Stimulated activated effector memory CD8-positive, alpha-beta T cell treated with anti-CD3 and anti-CD28 coated beads, Interleukin-12 subunit alpha, Interleukin-12 subunit beta, amount 100 ng/mL, for 72 hours (primary cell): ENCODE data around the gene KLHL30.

Experiments used
- ATAC-seq: fragments of 150-1000 bp; cut with Tn5 transposase; 2 replicates; pipeline ENCODE4 v1.10.0; 2021
- DNase-seq, 2 donors: peaks; one replicate each; pipeline ENCODE4 v3.0.0; 2021 to 2022; ENCODE audit warnings: low spot score in 2 of 2
- H3K27ac Mint-ChIP-seq: one replicate; pipeline ENCODE4 v1.8.0; 2022; ENCODE audit warnings: mild to moderate bottlenecking, mixed read lengths
- H3K36me3 Mint-ChIP-seq: one replicate; pipeline ENCODE4 v1.8.0; 2022; ENCODE audit warnings: mild to moderate bottlenecking, mixed read lengths
- H3K4me1 Mint-ChIP-seq: one replicate; pipeline ENCODE4 v1.8.0; 2022; ENCODE audit warnings: mixed read lengths
- H3K4me3 Mint-ChIP-seq: one replicate; pipeline ENCODE4 v1.8.0; 2022; ENCODE audit warnings: mild to moderate bottlenecking, mixed read lengths
- H3K9me3 Mint-ChIP-seq: one replicate; pipeline ENCODE4 v1.8.0; 2022; ENCODE audit warnings: mixed read lengths

KLHL30 gene

DNA sequence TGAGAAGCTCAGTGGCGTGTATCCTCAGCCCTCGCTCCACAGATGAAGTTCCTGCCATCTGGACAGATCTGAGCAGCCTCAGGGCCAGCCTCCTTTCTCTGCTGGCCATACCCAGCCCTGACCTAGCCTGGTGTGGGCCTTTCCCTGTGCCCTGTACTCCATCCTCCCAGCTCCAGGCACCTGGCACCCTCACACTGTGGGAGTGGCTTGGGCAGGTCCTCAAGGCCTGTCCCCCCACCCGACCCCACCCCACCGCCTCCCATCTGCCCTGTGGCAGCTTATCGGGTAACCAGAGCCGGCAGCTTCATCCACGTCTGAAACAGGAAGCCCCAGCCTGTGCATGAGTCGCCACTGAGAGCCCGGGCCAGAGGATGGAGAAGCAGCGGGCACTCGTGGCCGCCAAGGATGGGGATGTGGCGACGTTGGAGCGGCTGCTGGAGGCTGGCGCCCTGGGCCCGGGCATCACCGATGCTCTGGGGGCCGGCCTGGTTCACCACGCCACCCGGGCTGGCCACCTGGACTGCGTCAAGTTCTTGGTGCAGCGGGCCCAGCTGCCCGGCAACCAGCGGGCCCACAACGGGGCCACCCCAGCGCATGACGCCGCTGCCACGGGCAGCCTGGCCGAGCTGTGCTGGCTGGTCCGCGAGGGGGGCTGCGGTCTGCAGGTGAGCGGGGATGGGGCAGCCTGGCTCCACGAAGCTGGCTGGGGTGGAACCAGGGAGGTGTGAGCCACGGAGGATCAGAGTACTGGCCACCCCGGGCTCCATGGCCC, 38.2 kb upstream of the KLHL30 start, which contains the start of gene ESPNL:
ESPNL (plus strand) TSS at position 292 of the 772 bp plus-strand sequence; CDS start at position 372, 80 bp downstream.
- Mint-ChIP-seq H3K27ac (no peak within 1 kb of the TSS), H3K4me1 (no peaks in the 10 kb centered on the region), H3K4me3 (no peak within 1 kb of the TSS), H3K36me3 (peaks cover 7% of the 10 kb centered on the region), H3K9me3 (no peaks in the 10 kb centered on the region)
- ATAC-seq = no peak
- DNase-seq = no peak

DNA sequence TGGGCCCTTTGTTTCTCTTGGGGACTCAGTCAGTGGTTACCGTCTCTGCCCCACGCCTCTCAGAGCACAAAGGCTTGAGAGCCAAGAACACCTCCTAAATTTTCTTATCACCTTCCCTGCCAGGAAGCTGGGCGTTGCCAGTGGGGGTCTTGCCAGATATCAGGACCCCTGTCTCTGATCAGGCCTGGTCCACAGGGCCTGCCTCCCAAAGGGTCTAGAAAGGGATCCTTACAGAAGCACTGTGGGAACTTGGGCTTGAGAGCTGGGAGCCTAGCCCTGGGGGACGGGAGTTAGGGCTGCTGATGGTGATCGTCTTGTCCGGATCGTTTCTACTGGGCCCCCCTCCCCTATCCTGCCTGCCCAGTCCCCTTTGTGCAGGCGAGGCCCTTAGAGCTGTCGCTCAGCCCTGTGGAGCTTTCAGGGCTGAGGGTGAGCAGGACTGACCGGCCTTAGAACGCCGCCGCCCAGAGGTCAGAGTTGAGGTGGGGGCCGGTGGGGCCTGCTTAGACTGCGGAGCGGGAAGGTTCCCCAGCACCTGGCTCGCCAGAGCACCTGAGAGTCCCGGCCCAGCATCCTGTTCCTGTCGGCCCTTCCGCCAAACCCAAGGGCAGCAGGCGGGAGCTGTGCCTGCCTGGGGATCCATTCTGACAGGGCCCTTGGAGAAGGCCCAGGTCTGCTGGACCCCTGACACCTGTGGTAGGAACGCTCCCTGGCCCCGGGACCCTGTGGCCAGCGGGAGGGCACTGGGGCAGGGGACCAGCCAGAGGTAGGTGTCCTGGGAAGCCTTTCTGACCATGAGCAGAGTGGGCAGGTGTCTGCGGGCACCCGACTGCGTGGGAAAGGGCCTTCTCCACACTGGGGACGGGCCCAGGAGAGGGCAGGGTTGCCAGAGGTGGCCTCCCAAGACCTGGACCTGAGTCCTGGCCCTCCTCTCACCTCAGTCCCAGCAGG, 37.4 kb upstream of the KLHL30 start:
- DNase-seq = no peak
- no peaks in the 10 kb centered on the region for H3K4me1 Mint-ChIP-seq
- peaks cover 7% of the 10 kb centered on the region for H3K36me3 Mint-ChIP-seq
- no peak overlapping the region for H3K4me3 Mint-ChIP-seq
- H3K27ac Mint-ChIP-seq = no peak overlapping the region
- H3K9me3 Mint-ChIP-seq = no peaks in the 10 kb centered on the region
- ATAC-seq = no peak

GRCh38 chr2:238101891-238102841, 36.3 kb upstream of the KLHL30 start:
- Mint-ChIP-seq H3K4me3 (no peak overlapping the region), H3K36me3 (peaks cover 4% of the 10 kb centered on the region), H3K27ac (peak overlapping the region; percentile 45), H3K9me3 (no peaks in the 10 kb centered on the region), H3K4me1 (peaks cover under 1% of the 10 kb centered on the region)
- ATAC-seq (no peak), DNase-seq (no peak)

- no peak for ATAC-seq
- DNase-seq = no peak
- Mint-ChIP-seq H3K36me3 (no peaks in the 10 kb centered on the region), H3K4me1 (peaks cover 6% of the 10 kb centered on the region), H3K9me3 (no peaks in the 10 kb centered on the region), H3K27ac (peak overlapping the region; percentile 45), H3K4me3 (no peak overlapping the region)
These were observed 35.6 kb upstream of the KLHL30 start for GRCh38 chr2:238102865-238103264.

GRCh38 chr2:238103465-238104225, 34.8 kb upstream of the KLHL30 start:
- Mint-ChIP-seq H3K9me3 (no peaks in the 10 kb centered on the region), H3K4me3 (no peak overlapping the region), H3K4me1 (peaks cover 6% of the 10 kb centered on the region), H3K27ac (no peak overlapping the region), H3K36me3 (no peaks in the 10 kb centered on the region)
- ATAC-seq (no peak), DNase-seq (no peak)

- no peaks in the 10 kb centered on the region for H3K36me3 Mint-ChIP-seq
- no peak overlapping the region for H3K4me3 Mint-ChIP-seq
- DNase-seq (no peak), ATAC-seq (no peak)
- H3K27ac Mint-ChIP-seq = no peak overlapping the region
- H3K4me1 Mint-ChIP-seq = peaks cover 6% of the 10 kb centered on the region
- H3K9me3 Mint-ChIP-seq = no peaks in the 10 kb centered on the region
These were observed 34.2 kb upstream of the KLHL30 start for GRCh38 chr2:238104226-238104690.

GRCh38 chr2:238104691-238105371, 33.6 kb upstream of the KLHL30 start:
- Mint-ChIP-seq H3K9me3 (no peaks in the 10 kb centered on the region), H3K4me1 (peaks cover 6% of the 10 kb centered on the region), H3K27ac (no peak overlapping the region), H3K36me3 (no peaks in the 10 kb centered on the region), H3K4me3 (no peak overlapping the region)
- DNase-seq (no peak), ATAC-seq (no peak)

- Mint-ChIP-seq H3K36me3 (no peaks in the 10 kb centered on the region), H3K27ac (no peak overlapping the region), H3K4me1 (peaks cover 6% of the 10 kb centered on the region), H3K4me3 (no peak overlapping the region), H3K9me3 (no peaks in the 10 kb centered on the region)
- ATAC-seq (no peak), DNase-seq (no peak)
These were observed 32.7 kb upstream of the KLHL30 start for GRCh38 chr2:238105506-238106338.

- Mint-ChIP-seq H3K4me1 (peaks cover 6% of the 10 kb centered on the region), H3K4me3 (no peak overlapping the region), H3K36me3 (no peaks in the 10 kb centered on the region), H3K9me3 (peaks cover 2% of the 10 kb centered on the region), H3K27ac (no peak overlapping the region)
- no peak for DNase-seq
- ATAC-seq = no peak
These were observed 32.1 kb upstream of the KLHL30 start for GRCh38 chr2:238106339-238106697.

GRCh38 chr2:238106698-238107524, 31.6 kb upstream of the KLHL30 start:
- Mint-ChIP-seq H3K4me3 (no peak overlapping the region), H3K36me3 (no peaks in the 10 kb centered on the region), H3K4me1 (peaks cover 6% of the 10 kb centered on the region), H3K9me3 (peaks cover 3% of the 10 kb centered on the region), H3K27ac (no peak overlapping the region)
- ATAC-seq (no peak), DNase-seq (no peak)

GRCh38 chr2:238107525-238108422, 30.7 kb upstream of the KLHL30 start:
- DNase-seq (no peak), ATAC-seq (no peak)
- Mint-ChIP-seq H3K4me3 (no peak overlapping the region), H3K27ac (no peak overlapping the region), H3K4me1 (peaks cover 6% of the 10 kb centered on the region), H3K9me3 (peaks cover 6% of the 10 kb centered on the region), H3K36me3 (no peaks in the 10 kb centered on the region)
